NCI-H1694 treated with DMSO at 0.1 percent for 48 hours (cell line): Measurements from ENCODE around the gene KRTAP9-7.

ENCODE experiments used
- DNase-seq: peaks from one replicate; lab custom pipeline; 2025; lab: John Stamatoyannopoulos, UW

Gene KRTAP9-7

GRCh38 chr17:41271858-41272257 lies 3.6 kb upstream of the KRTAP9-7 start:
- no peak for DNase-seq

- no peak for DNase-seq
Measured at GRCh38 chr17:41278176-41278955, 2.9 kb downstream of the KRTAP9-7 start.

- DNase-seq, result no peak
Measured at GRCh38 chr17:41284043-41284442, 8.5 kb downstream of the KRTAP9-7 start.

- no peak for DNase-seq
Measured at GRCh38 chr17:41284546-41284945, 9.0 kb downstream of the KRTAP9-7 start.

GRCh38 chr17:41287050-41287449 lies 11.6 kb downstream of the KRTAP9-7 start:
- no peak for DNase-seq

GRCh38 chr17:41294016-41294415 lies 18.5 kb downstream of the KRTAP9-7 start:
- DNase-seq, result no peak

- DNase-seq, result no peak
Measured at GRCh38 chr17:41296846-41297245, 21.3 kb downstream of the KRTAP9-7 start.

GRCh38 chr17:41298458-41299135 lies 23.1 kb downstream of the KRTAP9-7 start:
- DNase-seq, result no peak

GRCh38 chr17:41301204-41301790 lies 25.8 kb downstream of the KRTAP9-7 start:
- no peak for DNase-seq

- peak; percentile 80 for DNase-seq
Measured at GRCh38 chr17:41301916-41302901, 26.7 kb downstream of the KRTAP9-7 start, which contains the start of gene KRTAP29-1. TSS of gene KRTAP29-1 (minus strand) at chr17:41302851. CDS start at chr17:41302851, 0 bp downstream.

GRCh38 chr17:41302981-41303380 lies 27.5 kb downstream of the KRTAP9-7 start:
- no peak for DNase-seq

- DNase-seq, result no peak
Measured at GRCh38 chr17:41304091-41304490, 28.6 kb downstream of the KRTAP9-7 start.

- DNase-seq, result peak; percentile 89
Measured at GRCh38 chr17:41307647-41308046, 32.1 kb downstream of the KRTAP9-7 start.

GRCh38 chr17:41308251-41308917 lies 32.9 kb downstream of the KRTAP9-7 start:
- peak; percentile 95 for DNase-seq

- DNase-seq, result no peak
Measured at GRCh38 chr17:41308918-41309359, 33.4 kb downstream of the KRTAP9-7 start, which contains the start of gene KRTAP16-1. TSS of gene KRTAP16-1 (minus strand) at chr17:41309309. CDS start at chr17:41309253, 56 bp downstream.

GRCh38 chr17:41311111-41311510 lies 35.6 kb downstream of the KRTAP9-7 start:
- no peak for DNase-seq

GRCh38 chr17:41315204-41315794 lies 39.8 kb downstream of the KRTAP9-7 start, which contains the start of gene KRTAP17-1:
TSS of gene KRTAP17-1 (minus strand) at chr17:41315710. CDS start at chr17:41315650, 60 bp downstream.
- no peak for DNase-seq

- no peak for DNase-seq
Measured at GRCh38 chr17:41315814-41316445, 40.4 kb downstream of the KRTAP9-7 start.

GRCh38 chr17:41318231-41318630 lies 42.7 kb downstream of the KRTAP9-7 start:
- DNase-seq, result no peak
